ENCODE measurements around the gene MSH6. TPM values are rescaled to one million over a fixed set of nuclear protein-coding genes. Genes with fewer than 3 reads are reported as not detected.

The MSH6 gene
- total RNA-seq, 1 donor from 2014 or later, result 33.6 TPM

- no peak overlapping the region for H3K4me3 ChIP-seq (ENCODE audit: low read depth, low read length)
- H3K36me3 ChIP-seq (ENCODE audit: control insufficient read depth, insufficient read depth, low read length), result peaks cover 1% of the 10 kb centered on the region
- TF ChIP-seq CTCF (IDR thresholded peaks at IDR 0.05; ENCODE audit: insufficient read depth, low read length, poor library complexity, severe bottlenecking), result no peak
- DNase-seq (ENCODE audit: low read depth), result no peak
- H3K27me3 ChIP-seq (ENCODE audit: control insufficient read depth, insufficient read depth, low read length), result no peaks in the 10 kb centered on the region
Observed at GRCh38 chr2:47838249-47838648, 55.3 kb downstream of the MSH6 start.

GRCh38 chr2:47838686-47839085, 55.7 kb downstream of the MSH6 start:
- H3K4me3 ChIP-seq (ENCODE audit: low read depth, low read length), result no peak overlapping the region
- no peaks in the 10 kb centered on the region for H3K27me3 ChIP-seq (ENCODE audit: control insufficient read depth, insufficient read depth, low read length)
- peaks cover 1% of the 10 kb centered on the region for H3K36me3 ChIP-seq (ENCODE audit: control insufficient read depth, insufficient read depth, low read length)
- no peak for DNase-seq (ENCODE audit: low read depth)
- TF ChIP-seq CTCF (IDR thresholded peaks at IDR 0.05; ENCODE audit: insufficient read depth, low read length, poor library complexity, severe bottlenecking), result no peak

GRCh38 chr2:47842846-47843245, 59.9 kb downstream of the MSH6 start:
- H3K4me3 ChIP-seq (ENCODE audit: low read depth, low read length), result no peak overlapping the region
- DNase-seq (ENCODE audit: low read depth), result no peak
- no peaks in the 10 kb centered on the region for H3K27me3 ChIP-seq (ENCODE audit: control insufficient read depth, insufficient read depth, low read length)
- H3K36me3 ChIP-seq (ENCODE audit: control insufficient read depth, insufficient read depth, low read length), result no peaks in the 10 kb centered on the region
- no peak for TF ChIP-seq CTCF (IDR thresholded peaks at IDR 0.05; ENCODE audit: insufficient read depth, low read length, poor library complexity, severe bottlenecking)

GRCh38 chr2:47843407-47843806, 60.5 kb downstream of the MSH6 start:
- no peaks in the 10 kb centered on the region for H3K27me3 ChIP-seq (ENCODE audit: control insufficient read depth, insufficient read depth, low read length)
- no peaks in the 10 kb centered on the region for H3K36me3 ChIP-seq (ENCODE audit: control insufficient read depth, insufficient read depth, low read length)
- no peak for DNase-seq (ENCODE audit: low read depth)
- no peak overlapping the region for H3K4me3 ChIP-seq (ENCODE audit: low read depth, low read length)
- TF ChIP-seq CTCF (IDR thresholded peaks at IDR 0.05; ENCODE audit: insufficient read depth, low read length, poor library complexity, severe bottlenecking), result no peak

GRCh38 chr2:47844162-47844561, 61.2 kb downstream of the MSH6 start:
- no peak for DNase-seq (ENCODE audit: low read depth)
- no peaks in the 10 kb centered on the region for H3K27me3 ChIP-seq (ENCODE audit: control insufficient read depth, insufficient read depth, low read length)
- TF ChIP-seq CTCF (IDR thresholded peaks at IDR 0.05; ENCODE audit: insufficient read depth, low read length, poor library complexity, severe bottlenecking), result no peak
- no peak overlapping the region for H3K4me3 ChIP-seq (ENCODE audit: low read depth, low read length)
- H3K36me3 ChIP-seq (ENCODE audit: control insufficient read depth, insufficient read depth, low read length), result no peaks in the 10 kb centered on the region

- H3K4me3 ChIP-seq (ENCODE audit: low read depth, low read length), result no peak overlapping the region
- no peaks in the 10 kb centered on the region for H3K36me3 ChIP-seq (ENCODE audit: control insufficient read depth, insufficient read depth, low read length)
- H3K27me3 ChIP-seq (ENCODE audit: control insufficient read depth, insufficient read depth, low read length), result no peaks in the 10 kb centered on the region
- no peak for TF ChIP-seq CTCF (IDR thresholded peaks at IDR 0.05; ENCODE audit: insufficient read depth, low read length, poor library complexity, severe bottlenecking)
- no peak for DNase-seq (ENCODE audit: low read depth)
Observed at GRCh38 chr2:47849368-47849767, 66.4 kb downstream of the MSH6 start.

Data from kidney epithelial cell (primary cell).